ENCODE data around the gene MYH4.

Gene MYH4

GRCh38 chr17:10469459-10469858 lies at the start of gene MYH4:
MYH4 (minus strand) TSS chr17:10469559; CDS start chr17:10466745, 2,814 bp downstream.
- DNase-seq: no peak

GRCh38 chr17:10518271-10519037 lies 49.1 kb upstream of the MYH4 start, which contains the start of gene MYH1:
MYH1 (minus strand) TSS chr17:10518542; CDS start chr17:10516642, 1,900 bp downstream.
- no peak for DNase-seq

GRCh38 chr17:10516638-10517037 lies 47.3 kb upstream of the MYH4 start:
- no peak for DNase-seq

- DNase-seq: no peak
These were observed 46.7 kb upstream of the MYH4 start for GRCh38 chr17:10516065-10516464.

- no peak for DNase-seq
These were observed 44.1 kb upstream of the MYH4 start for GRCh38 chr17:10513299-10514067.

- no peak for DNase-seq
These were observed 43.5 kb upstream of the MYH4 start for GRCh38 chr17:10512856-10513255.

GRCh38 chr17:10499950-10500349 lies 30.6 kb upstream of the MYH4 start:
- DNase-seq: no peak

GRCh38 chr17:10492004-10492403 lies 22.6 kb upstream of the MYH4 start:
- no peak for DNase-seq

- no peak for DNase-seq
These were observed 12.9 kb upstream of the MYH4 start for GRCh38 chr17:10482252-10482651.

- no peak for DNase-seq
These were observed 8.3 kb upstream of the MYH4 start for GRCh38 chr17:10477701-10478100.

GRCh38 chr17:10474536-10474935 lies 5.2 kb upstream of the MYH4 start:
- no peak for DNase-seq

- no peak for DNase-seq
These were observed 2.5 kb upstream of the MYH4 start for GRCh38 chr17:10471858-10472257.

GRCh38 chr17:10463402-10463801 lies 6.0 kb downstream of the MYH4 start:
- no peak for DNase-seq

- no peak for DNase-seq
These were observed 9.3 kb downstream of the MYH4 start for GRCh38 chr17:10460062-10460461.

GRCh38 chr17:10458701-10459100 lies 10.7 kb downstream of the MYH4 start:
- DNase-seq: no peak

GRCh38 chr17:10457952-10458351 lies 11.4 kb downstream of the MYH4 start:
- no peak for DNase-seq

GRCh38 chr17:10447026-10447931 lies 22.1 kb downstream of the MYH4 start:
- DNase-seq: no peak

GRCh38 chr17:10439816-10440215 lies 29.5 kb downstream of the MYH4 start:
- no peak for DNase-seq

GRCh38 chr17:10435096-10435495 lies 34.3 kb downstream of the MYH4 start:
- DNase-seq: no peak

- no peak for DNase-seq
These were observed 39.8 kb downstream of the MYH4 start for GRCh38 chr17:10429421-10430045.

- DNase-seq: no peak
These were observed 40.6 kb downstream of the MYH4 start for GRCh38 chr17:10428781-10429180.

- no peak for DNase-seq
These were observed 47.3 kb downstream of the MYH4 start, which contains the start of gene MYH8 for GRCh38 chr17:10421900-10422542. MYH8 (minus strand) TSS chr17:10421950; CDS start chr17:10420227, 1,723 bp downstream.
